Fibroblast of skin of left quadriceps (primary cell): ENCODE results near the gene LRFN3.
"Not testable (repeated sequence)": the region's sequence is repeated elsewhere in the genome, so short reads cannot be mapped to it uniquely, and the experiment has no call there.

Experiments
- DNase-seq, 2 experiments: peaks; one replicate each; pipeline ENCODE4 v3.0.0-alpha.2; 2013; ENCODE audit warnings: low read depth in 2 of 2

The LRFN3 gene

DNA sequence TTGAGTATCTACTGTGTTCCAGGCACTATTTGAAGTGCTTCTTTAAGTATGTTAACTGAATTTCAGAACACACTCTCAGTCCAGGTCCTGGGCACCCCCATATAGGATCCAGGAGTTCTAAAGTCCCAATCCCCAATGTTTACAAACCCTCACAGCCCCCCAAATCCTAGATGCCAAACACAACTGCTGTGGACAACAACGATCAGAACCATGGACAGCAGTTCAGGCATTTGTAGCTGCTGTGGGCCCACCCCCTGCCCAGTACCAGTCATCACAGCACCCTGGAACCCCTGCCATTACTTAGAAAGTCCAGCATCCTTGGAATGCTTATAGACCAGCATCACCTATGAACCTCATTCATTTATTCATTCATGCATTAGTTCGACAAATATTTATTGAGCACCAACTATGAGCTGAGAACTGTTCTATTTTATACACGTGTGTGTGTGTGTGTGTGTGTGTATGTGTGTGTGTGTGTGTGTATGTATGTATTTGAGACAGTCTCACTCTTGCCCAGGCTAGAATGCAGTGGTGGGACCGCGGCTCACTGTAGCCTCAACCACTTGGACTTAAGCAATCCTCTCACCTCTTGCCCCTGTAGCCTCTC, 39.5 kb downstream of the LRFN3 start:
- no peak for DNase-seq

DNA sequence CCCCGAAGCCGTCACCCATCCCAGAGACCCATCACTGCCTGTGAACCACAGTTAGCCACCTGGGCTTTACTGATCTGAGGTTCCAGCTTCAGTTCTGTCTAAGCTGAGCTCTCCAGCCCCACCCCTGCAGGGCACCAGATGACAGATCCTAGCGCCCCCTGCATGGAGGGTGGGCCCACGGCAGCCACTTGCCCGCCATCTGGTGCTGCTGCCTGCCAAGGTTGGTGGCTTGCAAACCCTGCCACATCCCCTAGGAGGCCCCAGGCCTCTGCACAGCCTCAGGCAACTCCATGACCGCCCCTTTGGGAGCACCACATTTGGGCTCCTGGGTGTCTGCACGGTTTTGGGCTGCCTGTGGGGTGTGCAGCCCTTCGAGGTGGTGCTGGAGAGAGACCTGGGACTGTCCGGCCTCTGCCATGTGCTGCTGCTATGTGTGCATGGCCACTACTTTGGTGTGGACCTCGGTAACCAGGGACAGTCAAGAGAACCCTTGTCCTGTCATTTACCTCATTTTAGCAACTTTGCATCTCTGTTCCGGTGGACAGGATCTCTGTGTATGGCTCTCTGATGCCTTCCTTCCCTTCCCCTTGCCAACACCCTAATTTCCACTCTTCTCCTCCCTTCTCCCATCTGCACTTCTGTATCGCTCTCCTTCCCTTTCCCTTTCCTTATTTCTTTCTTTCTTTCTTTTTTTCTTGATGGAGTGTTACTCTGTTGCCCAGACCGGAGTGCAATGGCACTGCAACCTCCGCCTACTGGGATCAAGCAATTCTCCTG, 41.5 kb downstream of the LRFN3 start:
- DNase-seq: no peak

DNA sequence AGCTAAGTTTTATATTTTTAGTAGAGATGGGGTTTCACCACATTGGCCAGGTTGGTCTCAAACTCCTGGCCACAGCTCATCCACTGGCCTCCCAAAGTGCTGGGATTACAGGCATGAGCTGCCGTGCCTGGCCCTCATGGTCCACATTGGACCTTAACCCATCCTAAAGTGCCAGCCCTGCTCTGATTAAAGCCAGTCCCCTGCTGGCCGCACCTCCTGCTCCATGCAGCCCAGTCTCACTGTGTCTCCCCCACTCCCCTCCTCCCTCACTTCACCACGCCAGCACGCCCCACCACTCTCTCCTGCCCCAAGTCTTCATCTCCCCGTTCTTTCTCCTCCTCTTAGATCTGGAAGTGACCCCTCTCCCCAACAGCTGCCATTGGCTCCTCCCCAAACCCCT, 42.1 kb downstream of the LRFN3 start:
- DNase-seq: no peak

DNA sequence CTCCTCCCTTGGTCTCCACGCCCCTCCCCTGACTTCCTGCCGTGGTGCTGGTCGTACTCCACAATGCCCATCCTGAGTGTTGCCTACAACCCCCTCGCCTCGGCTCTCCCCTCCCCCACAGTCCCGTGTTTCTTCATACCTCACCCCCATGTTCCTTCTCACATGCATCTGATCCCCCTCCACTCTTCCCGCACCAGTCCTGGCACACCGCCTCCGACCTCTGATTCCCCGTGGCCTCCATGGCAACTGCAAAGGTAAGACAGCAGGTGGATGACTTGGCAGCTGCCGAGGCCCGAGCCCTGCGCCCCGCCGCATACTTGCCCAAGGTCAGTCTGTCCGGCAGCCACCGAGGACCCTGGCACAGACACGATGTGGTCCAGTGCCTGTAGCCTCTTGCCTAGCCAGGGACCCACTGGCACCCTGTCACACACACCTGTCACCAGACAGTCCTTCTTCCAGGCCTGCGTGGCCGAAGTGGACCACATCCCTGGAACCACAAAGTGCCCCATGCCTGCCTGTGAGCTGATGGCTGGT, 42.7 kb downstream of the LRFN3 start:
- no peak for DNase-seq

DNA sequence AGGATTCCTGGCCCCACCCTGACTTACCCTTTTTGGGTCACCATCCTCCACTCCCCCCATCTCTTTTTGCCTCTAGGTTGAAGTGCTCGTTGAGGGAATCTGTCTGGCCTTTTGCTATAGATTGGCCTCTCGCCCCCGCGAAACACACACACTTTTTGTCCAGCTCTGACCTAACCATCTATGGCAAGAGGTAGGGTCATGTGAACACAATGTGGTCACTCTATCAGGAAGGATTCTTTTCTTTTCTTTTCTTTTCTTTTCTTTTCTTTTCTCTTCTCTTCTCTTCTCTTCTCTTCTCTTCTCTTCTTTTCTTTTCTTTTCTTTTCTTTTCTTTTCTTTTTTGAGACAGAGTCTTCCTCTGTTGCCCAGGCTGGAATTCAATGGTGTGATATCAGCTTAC, 44.8 kb downstream of the LRFN3 start:
- DNase-seq: not testable (repeated sequence)

DNA sequence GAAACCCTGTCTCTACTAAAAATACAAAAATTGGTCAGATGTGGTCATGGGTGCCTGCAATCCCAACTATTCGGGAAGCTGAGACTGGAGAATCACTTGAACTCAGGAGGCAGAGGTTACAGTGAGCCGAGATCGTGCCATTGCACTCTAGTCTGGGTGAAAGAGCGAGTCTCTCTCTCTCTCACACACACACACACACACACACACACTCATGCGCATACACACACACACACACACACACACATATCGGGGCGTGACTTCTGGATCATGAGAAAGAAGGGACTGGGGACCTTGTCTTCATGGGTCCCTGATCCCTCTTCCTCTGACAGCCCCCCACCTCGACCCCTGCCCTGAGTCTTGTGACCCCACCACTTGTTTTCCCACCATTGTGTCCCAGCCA, 47.0 kb downstream of the LRFN3 start:
- DNase-seq: no peak

DNA sequence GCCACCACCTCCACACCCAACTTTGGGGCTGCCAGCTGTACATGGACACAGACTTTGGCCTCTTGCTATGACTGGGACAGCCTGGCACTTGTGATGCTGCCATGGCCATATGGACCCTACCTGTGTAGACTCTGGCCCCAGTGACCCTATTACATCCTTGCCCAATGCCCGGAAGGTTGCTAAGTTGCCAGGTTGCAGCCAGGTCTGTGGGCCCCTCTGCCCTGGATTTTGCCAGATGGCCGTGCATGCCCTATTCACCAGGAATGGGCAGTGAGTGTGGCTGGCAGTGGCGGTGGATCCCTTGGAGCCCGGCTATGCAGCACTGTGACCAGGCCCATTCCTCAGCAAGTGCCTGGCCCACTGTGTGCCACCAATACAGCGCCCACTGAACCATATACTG, 49.9 kb downstream of the LRFN3 start:
- no peak for DNase-seq

DNA sequence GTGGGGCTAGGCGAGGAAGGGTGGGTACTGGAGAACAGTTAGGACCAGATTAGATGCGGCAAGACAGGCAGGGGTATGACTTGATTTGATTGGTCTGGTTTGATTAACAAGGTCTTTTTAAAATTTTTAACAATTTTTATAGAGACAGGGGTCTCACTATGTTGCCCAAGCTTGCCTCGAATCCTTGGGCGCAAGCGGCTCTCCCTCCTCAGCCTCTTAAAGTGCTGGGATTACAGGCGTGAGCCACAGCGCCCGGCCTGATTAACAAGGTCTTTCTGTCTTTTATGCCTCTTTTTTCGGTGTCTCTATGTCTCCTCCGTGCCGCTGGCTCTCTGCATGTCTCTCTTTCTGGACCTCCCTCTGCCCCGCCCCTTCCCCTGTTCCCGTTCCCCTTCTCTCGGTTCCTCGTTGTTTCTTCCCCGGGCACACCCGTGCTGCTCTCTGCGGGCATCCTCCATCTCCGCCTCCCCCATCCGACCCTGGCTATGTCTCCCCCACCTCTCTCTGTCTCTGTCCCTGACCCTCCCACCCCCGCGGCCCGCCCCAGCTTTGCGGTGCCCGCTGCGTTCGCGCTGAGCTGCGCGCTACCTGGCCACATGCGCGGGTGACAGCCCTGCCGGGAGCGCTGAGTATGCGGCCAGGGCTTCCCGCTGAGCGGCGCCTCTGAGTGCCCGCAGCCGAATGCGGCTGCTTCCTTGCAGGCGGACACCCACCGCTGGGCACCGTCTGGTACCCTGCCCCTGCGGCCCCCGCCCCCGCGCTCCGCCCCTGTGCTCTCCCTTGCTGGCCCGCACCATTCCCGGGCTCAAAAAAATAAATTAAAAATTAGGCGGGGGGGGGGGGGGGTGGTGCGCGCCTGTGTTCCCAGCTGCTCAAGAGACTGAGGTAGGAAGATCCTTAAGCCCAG, 50.7 kb downstream of the LRFN3 start:
- no peak for DNase-seq

DNA sequence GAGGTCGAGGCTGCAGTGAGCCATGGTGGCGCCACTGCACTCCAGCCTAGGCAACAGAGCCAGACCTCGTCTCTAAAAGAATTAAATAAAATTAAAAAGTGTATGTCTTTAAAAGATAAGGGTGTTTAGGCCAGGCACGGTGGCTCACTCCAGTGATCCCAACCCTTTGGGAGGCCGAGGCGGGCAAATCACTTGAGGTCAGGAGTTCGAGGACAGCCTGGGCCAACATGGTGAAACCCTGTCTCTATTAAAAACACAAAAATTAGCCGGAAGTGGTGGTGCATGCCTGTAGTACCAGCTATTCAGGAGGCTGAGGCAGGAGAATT, 51.4 kb downstream of the LRFN3 start:
- DNase-seq: no peak

DNA sequence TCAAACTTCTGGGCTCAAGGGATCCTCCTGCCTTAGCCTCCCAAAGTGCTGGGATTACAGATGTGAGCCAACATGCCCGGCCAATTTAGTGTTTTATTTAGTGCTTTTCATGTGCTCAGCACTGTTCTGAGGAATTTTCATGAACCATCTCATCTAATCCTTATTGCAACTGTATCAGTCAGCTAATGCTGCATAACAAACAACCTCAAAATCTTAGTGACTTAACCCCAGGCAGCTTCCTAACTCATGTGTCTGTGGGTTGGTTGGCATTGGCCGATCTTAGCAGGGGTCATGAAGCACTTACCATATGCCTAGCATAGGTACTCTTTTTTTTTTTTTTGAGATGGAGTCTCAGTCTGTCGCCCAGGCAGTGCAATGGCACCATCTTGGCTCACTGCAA, 52.6 kb downstream of the LRFN3 start:
- DNase-seq: no peak

DNA sequence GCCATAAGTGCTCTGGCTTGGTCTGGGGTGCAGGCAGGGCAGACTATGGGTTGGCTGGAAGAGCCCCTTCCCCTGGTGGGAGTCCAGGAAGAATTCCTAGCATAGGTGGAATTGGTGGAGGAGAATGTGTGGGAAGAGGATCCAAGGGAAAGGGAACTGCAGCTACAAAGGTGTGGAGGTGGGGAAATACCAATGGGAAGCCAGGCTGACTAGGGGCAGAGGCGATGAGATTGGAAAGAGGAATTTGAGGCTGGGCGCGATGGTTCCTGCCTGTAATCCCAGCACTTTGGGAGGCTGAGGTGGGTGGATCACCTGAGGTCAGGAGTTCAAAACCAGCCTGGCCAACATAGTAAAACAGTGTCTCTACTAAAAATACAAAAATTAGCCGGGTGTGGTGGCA, 54.0 kb downstream of the LRFN3 start:
- DNase-seq: no peak

DNA sequence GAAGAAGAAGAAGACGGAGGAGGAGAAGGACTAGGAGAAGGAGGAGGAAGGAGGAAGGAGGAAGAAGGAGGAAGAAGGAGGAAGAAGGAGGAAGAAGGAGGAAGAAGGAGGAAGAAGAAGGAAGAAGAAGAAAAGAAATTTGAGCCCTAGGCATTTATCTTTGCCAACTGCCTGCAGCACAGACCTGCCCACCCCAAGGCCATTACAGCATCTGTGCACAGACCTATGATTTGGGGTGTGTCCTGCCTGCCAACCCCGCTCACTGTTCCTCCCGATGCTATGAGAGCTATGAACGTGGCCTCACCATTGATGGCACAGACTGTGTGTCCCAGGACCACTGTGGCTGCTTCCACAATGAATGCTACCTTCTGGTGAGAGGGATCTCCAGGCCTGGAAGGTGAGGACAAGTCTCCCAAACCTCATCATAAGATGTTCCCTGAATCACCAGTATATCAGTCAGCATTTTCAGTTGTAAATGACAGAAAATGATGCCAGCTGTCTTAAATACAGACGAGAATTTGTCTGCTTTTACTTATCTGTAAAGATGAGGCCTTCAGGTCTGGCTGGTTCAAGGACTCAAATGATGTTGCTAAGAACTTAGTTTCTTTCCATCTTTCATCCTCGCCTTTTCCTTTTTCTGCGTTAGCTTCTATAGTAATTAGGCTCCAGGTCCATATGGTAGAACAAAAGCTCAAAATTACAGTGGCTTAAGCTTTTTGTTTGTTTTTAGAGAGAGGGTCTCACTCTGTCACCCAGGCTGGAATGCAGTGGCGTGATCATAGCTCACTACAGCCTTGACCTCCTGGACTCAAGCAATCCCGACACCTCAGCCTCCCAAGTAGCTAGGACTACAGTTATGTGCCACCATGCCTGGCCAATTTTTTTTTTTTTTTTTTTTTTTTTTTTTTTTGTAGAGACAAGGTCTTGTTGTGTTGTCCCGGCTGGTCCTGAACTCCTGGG, 54.9 kb downstream of the LRFN3 start:
- DNase-seq: no peak

DNA sequence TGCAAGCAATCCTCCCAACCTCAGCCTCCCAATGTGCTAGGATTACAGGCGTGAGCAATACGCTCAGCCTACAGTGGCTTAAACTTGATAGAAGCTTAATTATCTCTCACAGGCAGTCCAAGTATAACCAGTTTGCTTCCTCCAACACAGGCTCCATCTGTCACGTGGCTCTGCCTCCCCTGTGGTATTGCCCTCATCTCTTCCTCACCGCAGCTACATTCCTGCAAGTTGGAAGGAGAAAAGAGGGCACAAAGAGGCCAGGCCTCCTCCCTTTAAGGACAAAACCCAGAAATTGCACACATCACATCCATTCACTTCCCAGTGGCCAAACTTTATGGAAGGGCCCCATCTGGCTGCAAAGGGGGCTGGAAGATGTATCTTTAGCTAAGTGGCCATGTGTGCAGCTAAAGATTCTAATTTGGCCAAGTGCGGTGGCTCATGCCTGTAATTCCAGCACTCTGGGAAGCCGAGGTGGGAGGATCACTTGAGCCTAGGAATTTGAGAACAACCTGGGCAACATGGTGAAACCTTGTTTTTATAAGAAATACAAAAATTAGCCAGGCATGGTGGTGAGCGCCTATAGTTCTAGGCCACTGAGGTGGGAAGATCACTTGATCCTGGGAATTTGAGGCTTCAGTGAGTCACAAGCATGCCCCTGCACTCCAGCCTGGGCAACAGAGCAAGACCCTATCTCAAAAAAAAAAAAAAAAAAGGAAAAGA, 55.7 kb downstream of the LRFN3 start:
- no peak for DNase-seq

DNA sequence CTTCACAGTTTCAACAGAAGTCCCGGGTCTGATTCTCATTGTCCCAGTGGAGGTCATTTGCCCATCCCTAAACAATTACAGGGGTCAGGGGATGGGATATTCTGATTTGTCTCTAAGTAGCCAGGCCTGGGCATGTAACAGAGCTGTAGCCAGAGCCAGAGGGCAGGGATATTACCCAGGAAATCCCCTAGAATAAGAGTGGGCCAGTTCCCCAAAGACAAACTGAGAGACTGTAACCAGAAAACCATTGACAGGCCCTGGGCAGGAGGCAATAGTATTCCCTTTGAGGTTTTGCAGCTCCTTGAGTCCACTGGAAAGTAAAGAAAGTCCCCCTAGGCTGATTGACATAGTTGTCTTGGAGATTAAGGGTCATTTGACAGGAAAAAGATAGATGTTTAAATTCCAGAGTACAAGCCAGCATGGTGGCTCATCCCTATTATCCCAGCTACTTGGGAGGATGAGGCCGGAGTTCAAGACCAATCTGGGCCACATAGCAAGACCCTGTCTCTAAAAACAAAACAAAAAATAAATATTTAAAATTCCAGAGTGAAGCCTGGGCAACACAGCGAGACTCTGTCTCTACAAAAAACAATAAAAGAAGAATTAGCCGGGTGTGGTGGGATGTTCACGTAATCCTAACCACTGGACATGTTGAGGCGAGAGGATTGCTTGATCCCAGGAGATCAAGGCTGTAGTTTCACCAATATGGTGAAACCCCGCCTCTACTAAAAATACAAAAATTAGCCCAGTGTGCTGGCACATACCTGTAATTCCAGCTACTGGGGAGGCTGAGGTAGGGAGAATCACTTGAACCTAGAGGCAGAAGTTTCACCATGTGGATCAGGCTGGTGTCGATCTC, 57.0 kb downstream of the LRFN3 start:
- DNase-seq: no peak

DNA sequence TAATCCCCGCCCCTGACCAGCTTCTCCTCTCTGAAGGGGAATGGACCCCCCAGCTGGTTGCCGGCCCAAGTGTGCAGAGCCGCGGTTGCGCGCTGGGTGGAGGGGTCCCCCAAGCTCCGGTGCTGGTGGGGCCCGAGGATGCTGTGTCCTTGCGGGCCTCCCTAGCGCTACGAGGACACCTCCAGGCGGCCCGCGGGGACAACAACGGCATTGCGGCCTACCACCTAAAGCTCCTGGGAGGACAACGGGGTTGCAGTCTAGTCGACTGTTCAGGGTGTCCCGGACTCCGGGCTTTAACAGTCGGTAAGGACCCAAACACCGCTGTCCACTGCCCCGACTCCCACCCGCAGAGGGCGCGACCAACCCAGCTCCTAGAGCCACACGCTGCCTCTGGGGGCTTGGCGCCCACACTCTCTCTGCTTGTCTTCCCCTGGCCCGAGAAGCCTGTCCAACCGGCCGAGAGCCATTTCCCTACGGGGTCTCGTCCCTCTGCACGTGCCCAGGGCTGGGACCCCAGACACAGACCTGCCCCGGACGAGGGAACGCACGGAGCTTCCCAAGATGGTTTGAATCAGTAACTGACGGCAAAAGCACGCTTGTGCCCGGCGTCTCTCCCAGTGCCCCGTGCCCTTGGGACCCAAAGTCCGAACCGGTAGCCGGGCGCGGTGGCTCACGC, 57.9 kb downstream of the LRFN3 start:
- no peak for DNase-seq
